HEK293 (cell line): ENCODE results near the gene FTO.

Source experiments
- CTCF ChIA-PET: fragments of 350-600 bp; formaldehyde crosslinking; extraction: SDS; loops from one replicate; lab custom pipeline; 2021; ENCODE audit warnings: antibody characterized with exemption; lab: Yijun Ruan, JAX
- POLR2A ChIA-PET: fragments of 300-600 bp; formaldehyde crosslinking; extraction: SDS; loops from one replicate; lab custom pipeline; 2020; ENCODE audit warnings: antibody characterized with exemption, inconsistent platforms; lab: Yijun Ruan, JAX
- H3K27ac ChIP-seq: fragments of 200-500 bp; sonication (Bioruptor generic); 2 replicates; pipeline ENCODE4 v1.5.1; 2014; ENCODE audit warnings: low read depth, low read length, control low read depth, inconsistent platforms; ENCODE audit errors: extremely low read depth
- H3K36me3 ChIP-seq, 2 experiments: fragments of 200-500 bp in 1 of 2; sonication (Bioruptor generic) in 1 of 2; 1 replicate in 1 of 2; 2 replicates in 1 of 2; pipeline ENCODE4 v1.5.1; 2014 to 2017; ENCODE audit warnings: inconsistent platforms in 2 of 2, low read length in 2 of 2; ENCODE audit not compliant: control insufficient read depth in 2 of 2, insufficient read depth in 1 of 2
- H3K4me1 ChIP-seq: fragments of 200-500 bp; sonication (Bioruptor generic); 2 replicates; pipeline ENCODE4 v1.5.1; 2014; ENCODE audit warnings: mild to moderate bottlenecking, low read length, inconsistent platforms; ENCODE audit not compliant: control insufficient read depth, insufficient read depth
- H3K4me3 ChIP-seq: 2 replicates; pipeline ENCODE4 v1.5.1; 2011; ENCODE audit warnings: low read depth, mild to moderate bottlenecking, control low read depth, low read length, moderate library complexity
- H3K9me3 ChIP-seq: fragments of 200-500 bp; sonication (Bioruptor generic); 2 replicates; pipeline ENCODE4 v1.5.1; 2014; ENCODE audit warnings: low read depth, low read length, inconsistent platforms; ENCODE audit not compliant: control insufficient read depth, insufficient read depth
- KLF1 ChIP-seq: fragments of 450-650 bp; formaldehyde crosslinking; IDR thresholded peaks from 2 replicates; pipeline ENCODE4 v1.5.1; 2016; ENCODE audit warnings: missing biosample characterization, missing genetic modification characterization
- MEIS1 ChIP-seq: sonication (generic); formaldehyde crosslinking; IDR thresholded peaks from 2 replicates; pipeline ENCODE4 v1.8.1; 2022; ENCODE audit warnings: missing genetic modification reagents, mild to moderate bottlenecking, borderline replicate concordance
- OSR2 ChIP-seq: fragments of 450-650 bp; formaldehyde crosslinking; IDR thresholded peaks from 2 replicates; pipeline ENCODE4 v1.5.1; 2016; ENCODE audit warnings: missing biosample characterization, missing genetic modification characterization
- YY2 ChIP-seq: fragments of 450-650 bp; formaldehyde crosslinking; IDR thresholded peaks from 2 replicates; pipeline ENCODE4 v1.5.1; 2016; ENCODE audit warnings: missing biosample characterization, missing genetic modification characterization
- ZBTB48 ChIP-seq: fragments of 450-650 bp; formaldehyde crosslinking; IDR thresholded peaks from 2 replicates; pipeline ENCODE4 v1.5.1; 2016; ENCODE audit warnings: missing biosample characterization, missing genetic modification characterization
- ZEB2 ChIP-seq: fragments of 450-650 bp; formaldehyde crosslinking; IDR thresholded peaks from 2 replicates; pipeline ENCODE4 v1.5.1; 2016; ENCODE audit warnings: missing biosample characterization, missing genetic modification characterization
- ZIC2 ChIP-seq: fragments of 450-650 bp; formaldehyde crosslinking; IDR thresholded peaks from 2 replicates; pipeline ENCODE4 v1.5.1; 2016; ENCODE audit warnings: missing biosample characterization, missing genetic modification characterization
- ZNF202 ChIP-seq: fragments of 450-650 bp; formaldehyde crosslinking; IDR thresholded peaks from 2 replicates; pipeline ENCODE4 v1.5.1; 2016; ENCODE audit warnings: missing biosample characterization, missing genetic modification characterization, borderline replicate concordance
- ZNF239 ChIP-seq: fragments of 450-650 bp; formaldehyde crosslinking; IDR thresholded peaks from 2 replicates; pipeline ENCODE4 v1.5.1; 2016; ENCODE audit warnings: missing biosample characterization, missing genetic modification characterization
- ZNF596 ChIP-seq: fragments of 450-650 bp; IDR thresholded peaks from 2 replicates; pipeline ENCODE4 v1.5.0; 2018; ENCODE audit warnings: missing biosample characterization, mild to moderate bottlenecking, missing genetic modification characterization, moderate library complexity
- ZNF654 ChIP-seq: fragments of 450-650 bp; formaldehyde crosslinking; IDR thresholded peaks from 2 replicates; pipeline ENCODE4 v1.5.1; 2016; ENCODE audit warnings: low read depth, missing biosample characterization, missing genetic modification characterization
- TF ChIP-seq, protein P1 (sequence below): fragments of 450-650 bp; formaldehyde crosslinking; IDR thresholded peaks from 2 replicates; pipeline ENCODE4 v1.5.1; 2017; ENCODE audit warnings: missing biosample characterization, missing genetic modification characterization
- TF ChIP-seq, protein P2 (sequence below): fragments of 450-650 bp; formaldehyde crosslinking; IDR thresholded peaks from 2 replicates; pipeline ENCODE4 v1.5.1; 2016; ENCODE audit warnings: missing biosample characterization, missing genetic modification characterization
- TF ChIP-seq, protein P3 (sequence below): fragments of 450-650 bp; formaldehyde crosslinking; IDR thresholded peaks from 2 replicates; pipeline ENCODE4 v1.5.1; 2017; ENCODE audit warnings: missing biosample characterization, missing genetic modification characterization
- TF ChIP-seq, protein P4 (sequence below): fragments of 450-650 bp; formaldehyde crosslinking; IDR thresholded peaks from 2 replicates; pipeline ENCODE4 v1.5.1; 2016; ENCODE audit warnings: missing biosample characterization, missing genetic modification characterization
- TF ChIP-seq, protein P5 (sequence below): fragments of 450-650 bp; formaldehyde crosslinking; IDR thresholded peaks from 2 replicates; pipeline ENCODE4 v1.5.1; 2016; ENCODE audit warnings: missing biosample characterization, missing genetic modification characterization, low read depth
- TF ChIP-seq, protein P6 (sequence below): fragments of 450-650 bp; IDR thresholded peaks from 2 replicates; pipeline ENCODE4 v1.5.1; 2018; ENCODE audit warnings: missing biosample characterization, mild to moderate bottlenecking, missing genetic modification characterization
- TF ChIP-seq, protein P7 (sequence below): fragments of 450-650 bp; formaldehyde crosslinking; IDR thresholded peaks from 2 replicates; pipeline ENCODE4 v1.5.1; 2016; ENCODE audit warnings: missing biosample characterization, missing genetic modification characterization
- TF ChIP-seq, protein P8 (sequence below): fragments of 450-650 bp; formaldehyde crosslinking; conservative IDR thresholded peaks from 2 replicates; pipeline ENCODE4 v1.5.1; 2016; ENCODE audit warnings: low read depth, missing biosample characterization, missing genetic modification characterization

FTO gene

DNA sequence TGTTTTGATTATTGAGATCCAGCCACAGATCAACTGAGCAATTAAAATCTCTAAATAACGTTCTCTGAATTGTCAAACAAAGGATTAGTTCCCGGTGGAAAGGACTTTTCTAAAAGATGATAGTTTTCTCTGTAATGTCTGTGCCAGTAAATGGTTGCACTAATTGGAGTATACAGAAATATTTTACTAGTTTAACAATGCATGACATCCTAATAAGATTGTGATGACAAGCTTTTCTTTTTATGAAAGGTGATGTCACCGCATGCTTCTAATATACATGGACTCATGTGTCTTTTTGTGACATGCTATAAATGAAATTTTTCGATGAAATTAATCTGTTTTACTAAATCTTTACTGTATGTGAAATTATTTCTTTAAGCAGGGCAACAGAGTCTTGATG lies 371.5 kb downstream of the FTO start (continued):
- TF ChIP-seq, protein P1, sequence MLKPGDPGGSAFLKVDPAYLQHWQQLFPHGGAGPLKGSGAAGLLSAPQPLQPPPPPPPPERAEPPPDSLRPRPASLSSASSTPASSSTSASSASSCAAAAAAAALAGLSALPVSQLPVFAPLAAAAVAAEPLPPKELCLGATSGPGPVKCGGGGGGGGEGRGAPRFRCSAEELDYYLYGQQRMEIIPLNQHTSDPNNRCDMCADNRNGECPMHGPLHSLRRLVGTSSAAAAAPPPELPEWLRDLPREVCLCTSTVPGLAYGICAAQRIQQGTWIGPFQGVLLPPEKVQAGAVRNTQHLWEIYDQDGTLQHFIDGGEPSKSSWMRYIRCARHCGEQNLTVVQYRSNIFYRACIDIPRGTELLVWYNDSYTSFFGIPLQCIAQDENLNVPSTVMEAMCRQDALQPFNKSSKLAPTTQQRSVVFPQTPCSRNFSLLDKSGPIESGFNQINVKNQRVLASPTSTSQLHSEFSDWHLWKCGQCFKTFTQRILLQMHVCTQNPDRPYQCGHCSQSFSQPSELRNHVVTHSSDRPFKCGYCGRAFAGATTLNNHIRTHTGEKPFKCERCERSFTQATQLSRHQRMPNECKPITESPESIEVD, result peak; percentile 83
- TF ChIP-seq MEIS1 (CRISPR knock-in tag) (no peak), ZNF654 (tag by site-specific recombination) (0 out of 2 replicates have a peak, but pooled peaks have one; percentile 1), ZNF239 (tag by site-specific recombination) (no peak), ZEB2 (tag by site-specific recombination) (0 out of 2 replicates have a peak, but pooled peaks have one; percentile 33), ZNF202 (tag by site-specific recombination) (no peak), KLF1 (tag by site-specific recombination) (no peak), OSR2 (peak; percentile 41; the same call in 1 of the 2 replicates), ZNF596 (tag by site-specific recombination) (no peak), YY2 (tag by site-specific recombination) (no peak)
- TF ChIP-seq, protein P2, sequence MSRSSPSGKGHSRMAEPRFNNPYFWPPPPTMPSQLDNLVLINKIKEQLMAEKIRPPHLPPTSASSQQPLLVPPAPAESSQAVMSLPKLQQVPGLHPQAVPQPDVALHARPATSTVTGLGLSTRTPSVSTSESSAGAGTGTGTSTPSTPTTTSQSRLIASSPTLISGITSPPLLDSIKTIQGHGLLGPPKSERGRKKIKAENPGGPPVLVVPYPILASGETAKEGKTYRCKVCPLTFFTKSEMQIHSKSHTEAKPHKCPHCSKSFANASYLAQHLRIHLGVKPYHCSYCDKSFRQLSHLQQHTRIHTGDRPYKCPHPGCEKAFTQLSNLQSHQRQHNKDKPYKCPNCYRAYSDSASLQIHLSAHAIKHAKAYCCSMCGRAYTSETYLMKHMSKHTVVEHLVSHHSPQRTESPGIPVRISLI, result no peak
- TF ChIP-seq, protein P3, sequence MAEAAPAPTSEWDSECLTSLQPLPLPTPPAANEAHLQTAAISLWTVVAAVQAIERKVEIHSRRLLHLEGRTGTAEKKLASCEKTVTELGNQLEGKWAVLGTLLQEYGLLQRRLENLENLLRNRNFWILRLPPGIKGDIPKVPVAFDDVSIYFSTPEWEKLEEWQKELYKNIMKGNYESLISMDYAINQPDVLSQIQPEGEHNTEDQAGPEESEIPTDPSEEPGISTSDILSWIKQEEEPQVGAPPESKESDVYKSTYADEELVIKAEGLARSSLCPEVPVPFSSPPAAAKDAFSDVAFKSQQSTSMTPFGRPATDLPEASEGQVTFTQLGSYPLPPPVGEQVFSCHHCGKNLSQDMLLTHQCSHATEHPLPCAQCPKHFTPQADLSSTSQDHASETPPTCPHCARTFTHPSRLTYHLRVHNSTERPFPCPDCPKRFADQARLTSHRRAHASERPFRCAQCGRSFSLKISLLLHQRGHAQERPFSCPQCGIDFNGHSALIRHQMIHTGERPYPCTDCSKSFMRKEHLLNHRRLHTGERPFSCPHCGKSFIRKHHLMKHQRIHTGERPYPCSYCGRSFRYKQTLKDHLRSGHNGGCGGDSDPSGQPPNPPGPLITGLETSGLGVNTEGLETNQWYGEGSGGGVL (tag by site-specific recombination), result no peak
- TF ChIP-seq, protein P4, sequence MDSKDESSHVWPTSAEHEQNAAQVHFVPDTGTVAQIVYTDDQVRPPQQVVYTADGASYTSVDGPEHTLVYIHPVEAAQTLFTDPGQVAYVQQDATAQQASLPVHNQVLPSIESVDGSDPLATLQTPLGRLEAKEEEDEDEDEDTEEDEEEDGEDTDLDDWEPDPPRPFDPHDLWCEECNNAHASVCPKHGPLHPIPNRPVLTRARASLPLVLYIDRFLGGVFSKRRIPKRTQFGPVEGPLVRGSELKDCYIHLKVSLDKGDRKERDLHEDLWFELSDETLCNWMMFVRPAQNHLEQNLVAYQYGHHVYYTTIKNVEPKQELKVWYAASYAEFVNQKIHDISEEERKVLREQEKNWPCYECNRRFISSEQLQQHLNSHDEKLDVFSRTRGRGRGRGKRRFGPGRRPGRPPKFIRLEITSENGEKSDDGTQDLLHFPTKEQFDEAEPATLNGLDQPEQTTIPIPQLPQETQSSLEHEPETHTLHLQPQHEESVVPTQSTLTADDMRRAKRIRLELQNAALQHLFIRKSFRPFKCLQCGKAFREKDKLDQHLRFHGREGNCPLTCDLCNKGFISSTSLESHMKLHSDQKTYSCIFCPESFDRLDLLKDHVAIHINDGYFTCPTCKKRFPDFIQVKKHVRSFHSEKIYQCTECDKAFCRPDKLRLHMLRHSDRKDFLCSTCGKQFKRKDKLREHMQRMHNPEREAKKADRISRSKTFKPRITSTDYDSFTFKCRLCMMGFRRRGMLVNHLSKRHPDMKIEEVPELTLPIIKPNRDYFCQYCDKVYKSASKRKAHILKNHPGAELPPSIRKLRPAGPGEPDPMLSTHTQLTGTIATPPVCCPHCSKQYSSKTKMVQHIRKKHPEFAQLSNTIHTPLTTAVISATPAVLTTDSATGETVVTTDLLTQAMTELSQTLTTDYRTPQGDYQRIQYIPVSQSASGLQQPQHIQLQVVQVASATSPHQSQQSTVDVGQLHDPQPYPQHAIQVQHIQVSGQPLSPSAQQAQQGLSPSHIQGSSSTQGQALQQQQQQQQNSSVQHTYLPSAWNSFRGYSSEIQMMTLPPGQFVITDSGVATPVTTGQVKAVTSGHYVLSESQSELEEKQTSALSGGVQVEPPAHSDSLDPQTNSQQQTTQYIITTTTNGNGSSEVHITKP (tag by site-specific recombination), result no peak
- TF ChIP-seq, protein P5, sequence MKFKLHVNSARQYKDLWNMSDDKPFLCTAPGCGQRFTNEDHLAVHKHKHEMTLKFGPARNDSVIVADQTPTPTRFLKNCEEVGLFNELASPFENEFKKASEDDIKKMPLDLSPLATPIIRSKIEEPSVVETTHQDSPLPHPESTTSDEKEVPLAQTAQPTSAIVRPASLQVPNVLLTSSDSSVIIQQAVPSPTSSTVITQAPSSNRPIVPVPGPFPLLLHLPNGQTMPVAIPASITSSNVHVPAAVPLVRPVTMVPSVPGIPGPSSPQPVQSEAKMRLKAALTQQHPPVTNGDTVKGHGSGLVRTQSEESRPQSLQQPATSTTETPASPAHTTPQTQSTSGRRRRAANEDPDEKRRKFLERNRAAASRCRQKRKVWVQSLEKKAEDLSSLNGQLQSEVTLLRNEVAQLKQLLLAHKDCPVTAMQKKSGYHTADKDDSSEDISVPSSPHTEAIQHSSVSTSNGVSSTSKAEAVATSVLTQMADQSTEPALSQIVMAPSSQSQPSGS, result peak; percentile 78
- TF ChIP-seq, protein P6, sequence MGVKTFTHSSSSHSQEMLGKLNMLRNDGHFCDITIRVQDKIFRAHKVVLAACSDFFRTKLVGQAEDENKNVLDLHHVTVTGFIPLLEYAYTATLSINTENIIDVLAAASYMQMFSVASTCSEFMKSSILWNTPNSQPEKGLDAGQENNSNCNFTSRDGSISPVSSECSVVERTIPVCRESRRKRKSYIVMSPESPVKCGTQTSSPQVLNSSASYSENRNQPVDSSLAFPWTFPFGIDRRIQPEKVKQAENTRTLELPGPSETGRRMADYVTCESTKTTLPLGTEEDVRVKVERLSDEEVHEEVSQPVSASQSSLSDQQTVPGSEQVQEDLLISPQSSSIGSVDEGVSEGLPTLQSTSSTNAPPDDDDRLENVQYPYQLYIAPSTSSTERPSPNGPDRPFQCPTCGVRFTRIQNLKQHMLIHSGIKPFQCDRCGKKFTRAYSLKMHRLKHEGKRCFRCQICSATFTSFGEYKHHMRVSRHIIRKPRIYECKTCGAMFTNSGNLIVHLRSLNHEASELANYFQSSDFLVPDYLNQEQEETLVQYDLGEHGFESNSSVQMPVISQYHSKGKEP (tag by site-specific recombination), result peak; percentile 60

DNA sequence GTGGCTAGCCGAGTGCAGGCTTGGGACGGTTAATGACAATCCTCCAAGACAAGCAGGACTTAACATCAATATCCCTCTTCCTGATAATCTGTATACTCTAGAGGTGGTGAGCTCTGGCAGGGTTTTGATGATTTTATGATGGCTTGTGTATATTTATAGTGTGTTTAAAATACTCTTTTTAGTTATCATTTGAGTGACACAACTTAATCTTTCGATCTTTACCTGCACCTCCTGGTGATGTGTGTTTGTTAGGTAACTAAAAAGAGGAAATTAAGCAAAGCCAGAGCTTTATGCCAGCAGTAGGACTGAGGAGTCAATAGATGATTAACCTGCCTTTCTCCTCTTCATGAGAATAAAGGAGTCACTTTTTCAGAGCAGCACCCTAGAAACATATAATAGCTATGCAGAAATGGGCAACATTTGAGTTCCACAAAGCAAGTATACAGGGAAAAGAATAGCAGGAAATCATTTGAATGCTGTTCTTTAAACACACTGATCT lies 372.1 kb downstream of the FTO start:
- Histone ChIP-seq H3K27ac (no peak overlapping the region), H3K4me1 (0 out of 2 replicates have a peak, but pooled peaks cover 2% of the 10 kb centered on the region), H3K9me3 (no peaks in the 10 kb centered on the region), H3K4me3 (no peak overlapping the region), H3K36me3 (no peaks in the 10 kb centered on the region)
- CTCF ChIA-PET, result no interaction called here
- POLR2A ChIA-PET, result no interaction called here
- TF ChIP-seq, protein P7, sequence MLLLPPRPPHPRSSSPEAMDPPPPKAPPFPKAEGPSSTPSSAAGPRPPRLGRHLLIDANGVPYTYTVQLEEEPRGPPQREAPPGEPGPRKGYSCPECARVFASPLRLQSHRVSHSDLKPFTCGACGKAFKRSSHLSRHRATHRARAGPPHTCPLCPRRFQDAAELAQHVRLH (tag by site-specific recombination), result no peak
- TF ChIP-seq ZIC2 (no peak), ZBTB48 (tag by site-specific recombination) (no peak)
- TF ChIP-seq, protein P8, sequence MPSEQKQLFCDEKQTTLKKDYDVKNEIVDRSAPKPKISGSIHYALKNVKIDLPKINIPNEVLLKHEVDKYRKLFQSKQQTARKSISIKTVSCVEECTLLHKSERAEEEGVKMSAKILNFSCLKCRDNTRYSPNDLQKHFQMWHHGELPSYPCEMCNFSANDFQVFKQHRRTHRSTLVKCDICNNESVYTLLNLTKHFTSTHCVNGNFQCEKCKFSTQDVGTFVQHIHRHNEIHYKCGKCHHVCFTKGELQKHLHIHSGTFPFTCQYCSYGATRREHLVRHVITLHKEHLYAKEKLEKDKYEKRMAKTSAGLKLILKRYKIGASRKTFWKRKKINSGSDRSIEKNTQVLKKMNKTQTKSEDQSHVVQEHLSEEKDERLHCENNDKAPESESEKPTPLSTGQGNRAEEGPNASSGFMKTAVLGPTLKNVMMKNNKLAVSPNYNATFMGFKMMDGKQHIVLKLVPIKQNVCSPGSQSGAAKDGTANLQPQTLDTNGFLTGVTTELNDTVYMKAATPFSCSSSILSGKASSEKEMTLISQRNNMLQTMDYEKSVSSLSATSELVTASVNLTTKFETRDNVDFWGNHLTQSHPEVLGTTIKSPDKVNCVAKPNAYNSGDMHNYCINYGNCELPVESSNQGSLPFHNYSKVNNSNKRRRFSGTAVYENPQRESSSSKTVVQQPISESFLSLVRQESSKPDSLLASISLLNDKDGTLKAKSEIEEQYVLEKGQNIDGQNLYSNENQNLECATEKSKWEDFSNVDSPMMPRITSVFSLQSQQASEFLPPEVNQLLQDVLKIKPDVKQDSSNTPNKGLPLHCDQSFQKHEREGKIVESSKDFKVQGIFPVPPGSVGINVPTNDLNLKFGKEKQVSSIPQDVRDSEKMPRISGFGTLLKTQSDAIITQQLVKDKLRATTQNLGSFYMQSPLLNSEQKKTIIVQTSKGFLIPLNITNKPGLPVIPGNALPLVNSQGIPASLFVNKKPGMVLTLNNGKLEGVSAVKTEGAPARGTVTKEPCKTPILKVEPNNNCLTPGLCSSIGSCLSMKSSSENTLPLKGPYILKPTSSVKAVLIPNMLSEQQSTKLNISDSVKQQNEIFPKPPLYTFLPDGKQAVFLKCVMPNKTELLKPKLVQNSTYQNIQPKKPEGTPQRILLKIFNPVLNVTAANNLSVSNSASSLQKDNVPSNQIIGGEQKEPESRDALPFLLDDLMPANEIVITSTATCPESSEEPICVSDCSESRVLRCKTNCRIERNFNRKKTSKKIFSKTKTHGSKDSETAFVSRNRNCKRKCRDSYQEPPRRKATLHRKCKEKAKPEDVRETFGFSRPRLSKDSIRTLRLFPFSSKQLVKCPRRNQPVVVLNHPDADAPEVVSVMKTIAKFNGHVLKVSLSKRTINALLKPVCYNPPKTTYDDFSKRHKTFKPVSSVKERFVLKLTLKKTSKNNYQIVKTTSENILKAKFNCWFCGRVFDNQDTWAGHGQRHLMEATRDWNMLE, result no peak
